ENCODE results near the gene RELL1. TPM values are rescaled to one million over a fixed set of nuclear protein-coding genes. Genes with fewer than 3 reads are reported as not detected.

Gene RELL1
- polyA plus RNA-seq, 3 donors, result 1.5 to 9.3 (median 5.3) TPM

DNA sequence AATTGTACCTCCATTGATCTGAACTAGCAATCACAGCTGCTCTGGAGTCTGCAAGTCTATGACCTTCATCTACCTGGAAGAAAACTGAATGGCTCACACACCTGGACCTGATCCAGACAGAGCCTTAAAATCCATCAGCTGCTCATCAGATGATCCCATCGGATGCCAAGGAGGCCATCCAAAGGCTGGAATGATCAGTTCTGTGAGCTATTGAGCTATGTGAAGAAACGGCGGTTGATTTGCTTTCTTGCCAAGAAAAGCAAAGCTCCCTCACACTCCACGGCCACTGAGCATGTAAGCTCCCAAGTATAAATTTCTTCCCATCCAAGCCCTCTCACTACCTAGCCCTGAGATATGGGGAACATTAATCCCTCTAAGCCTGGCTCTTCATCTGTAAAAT lies 63.1 kb downstream of the RELL1 start:
- no peak overlapping the region for H3K27ac ChIP-seq (ENCODE audit: low read depth, low read length)
- WGBS, 3 donors, result 71 to 81% (median 80%) methylated on average over 4 of the region's 4 CpGs

DNA sequence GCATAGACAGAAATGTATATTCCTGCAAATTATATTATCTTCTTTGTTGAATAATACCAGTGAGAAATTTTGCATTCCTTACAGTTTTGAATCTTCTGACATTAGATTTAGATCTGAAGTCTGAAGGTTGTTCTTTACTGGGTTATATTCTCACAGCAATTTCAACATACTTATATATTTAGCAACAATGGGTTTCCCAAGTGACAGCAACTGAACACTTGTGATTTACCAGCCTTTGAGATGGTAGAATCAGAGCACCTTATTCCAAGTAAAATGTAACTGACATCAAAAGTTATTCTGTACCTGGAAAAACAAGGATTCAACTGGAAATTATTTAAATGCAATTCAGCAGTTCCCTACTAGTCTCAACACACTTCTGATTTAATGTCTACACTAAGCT lies 66.0 kb downstream of the RELL1 start:
- H3K27ac ChIP-seq (ENCODE audit: low read depth, low read length), result no peak overlapping the region

DNA sequence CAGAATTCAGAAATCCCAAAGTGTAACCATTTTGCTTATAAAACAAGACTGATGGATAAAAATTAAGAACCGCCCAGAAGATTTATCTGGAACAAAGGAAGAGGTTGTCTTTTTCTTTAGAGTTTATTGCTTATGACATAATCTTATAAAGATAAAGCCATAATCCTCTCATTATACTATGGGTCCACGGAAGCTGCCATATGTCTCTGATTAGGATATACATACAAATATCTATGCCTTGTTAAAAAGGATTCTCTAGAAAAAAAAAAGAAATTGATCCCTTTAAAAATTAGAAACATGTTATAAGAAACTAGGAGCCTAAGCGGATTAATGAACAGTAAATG lies 70.5 kb downstream of the RELL1 start:
- H3K27ac ChIP-seq (ENCODE audit: low read depth, low read length), result no peak overlapping the region
- 93 to 95% (median 95%) methylated on average over 3 of the region's 3 CpGs for WGBS, 3 donors

DNA sequence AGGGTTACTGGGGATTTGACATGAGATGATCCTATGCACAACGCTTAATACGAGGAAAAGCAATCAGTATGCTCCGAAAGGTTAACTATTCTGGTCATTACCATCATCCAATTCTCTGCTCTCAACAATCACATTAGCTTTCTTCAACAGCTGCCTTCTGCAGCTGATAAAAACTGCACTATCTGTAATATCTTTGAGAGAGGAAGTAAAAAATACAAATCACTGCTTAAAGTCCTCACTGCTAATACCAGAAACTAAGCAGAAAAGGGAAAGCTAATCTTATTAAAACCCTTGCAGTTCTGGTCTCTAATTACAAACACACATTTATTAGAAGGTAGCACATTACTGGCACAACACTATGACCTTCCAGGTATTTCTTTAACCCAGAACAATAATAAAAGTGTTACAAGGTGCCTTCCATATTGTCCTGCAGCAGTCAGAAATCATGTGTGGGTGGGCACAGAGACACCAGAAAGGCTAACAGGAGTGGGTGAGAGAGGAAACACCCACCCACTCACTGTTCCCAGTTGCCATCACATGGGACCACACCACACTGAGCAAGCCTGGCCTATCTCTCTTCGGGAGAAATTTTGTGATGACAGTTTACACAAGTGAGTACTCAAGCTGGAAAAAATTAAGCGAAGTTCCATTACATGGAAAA lies 71.0 kb downstream of the RELL1 start:
- WGBS, 3 donors, result 82 to 91% (median 84%) methylated on average over 5 of the region's 5 CpGs
- no peak overlapping the region for H3K27ac ChIP-seq (ENCODE audit: low read depth, low read length)

DNA sequence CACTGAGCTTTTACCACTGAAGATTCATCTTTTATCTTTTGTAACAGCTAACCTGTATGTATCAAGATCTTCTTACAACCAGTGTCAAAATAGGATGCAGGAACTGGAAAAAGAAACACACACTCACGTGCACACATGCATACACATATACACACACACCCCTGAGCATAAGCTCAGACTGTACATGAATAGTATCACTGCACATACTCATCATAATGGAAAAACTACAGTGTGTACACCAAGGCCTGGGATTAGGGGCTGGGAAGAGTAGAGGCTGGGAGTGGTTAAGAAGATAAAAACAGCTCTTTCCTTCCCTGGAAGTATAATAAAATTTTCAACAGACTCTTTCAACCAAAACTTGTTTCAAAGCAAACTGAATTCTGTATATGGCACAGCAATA lies 73.4 kb downstream of the RELL1 start:
- no peak overlapping the region for H3K27ac ChIP-seq (ENCODE audit: low read depth, low read length)
- 47 to 94% (median 93%) methylated on average over 1 of the region's 1 CpG for WGBS, 3 donors

DNA sequence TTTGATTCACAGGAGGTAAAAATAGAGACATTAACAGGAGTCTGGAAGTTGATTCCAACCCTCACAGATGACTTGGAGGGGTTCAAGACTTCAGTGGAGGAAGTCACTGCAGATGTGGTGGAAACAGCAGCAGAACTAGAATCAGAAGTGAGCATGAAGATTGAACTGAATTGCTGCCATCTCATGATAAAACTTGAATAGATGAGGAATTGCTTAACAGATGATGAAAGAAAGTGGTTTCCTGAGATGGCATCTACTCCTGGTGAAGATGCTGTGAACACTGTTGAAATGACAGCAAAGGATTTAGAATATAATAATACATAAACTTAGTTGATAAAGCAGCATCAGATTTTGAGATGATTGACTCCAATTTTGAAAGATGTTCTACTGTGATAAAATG lies 76.5 kb downstream of the RELL1 start:
- no peak overlapping the region for H3K27ac ChIP-seq (ENCODE audit: low read depth, low read length)

DNA sequence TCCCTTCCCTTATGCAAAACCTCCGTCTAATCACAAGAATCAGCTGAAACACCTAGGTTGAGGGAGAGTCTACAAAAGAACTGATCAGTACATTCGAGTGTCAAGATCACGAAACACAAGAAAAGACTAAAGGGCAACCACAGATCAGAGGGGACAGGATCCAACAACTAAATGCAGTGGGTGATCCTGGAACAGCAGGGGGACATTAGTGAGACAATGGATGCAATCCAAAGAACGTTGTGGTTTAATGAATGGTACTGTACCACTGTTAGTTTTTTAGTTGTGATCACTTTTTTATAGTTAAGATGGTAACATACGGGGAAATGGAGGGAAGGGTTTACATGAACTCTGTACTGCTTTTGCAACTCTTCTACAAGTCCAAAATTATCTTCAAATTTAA lies 79.2 kb downstream of the RELL1 start:
- no peak overlapping the region for H3K27ac ChIP-seq (ENCODE audit: low read depth, low read length)
- WGBS, 3 donors, result 81 to 84% (median 83%) methylated on average over 5 of the region's 5 CpGs

DNA sequence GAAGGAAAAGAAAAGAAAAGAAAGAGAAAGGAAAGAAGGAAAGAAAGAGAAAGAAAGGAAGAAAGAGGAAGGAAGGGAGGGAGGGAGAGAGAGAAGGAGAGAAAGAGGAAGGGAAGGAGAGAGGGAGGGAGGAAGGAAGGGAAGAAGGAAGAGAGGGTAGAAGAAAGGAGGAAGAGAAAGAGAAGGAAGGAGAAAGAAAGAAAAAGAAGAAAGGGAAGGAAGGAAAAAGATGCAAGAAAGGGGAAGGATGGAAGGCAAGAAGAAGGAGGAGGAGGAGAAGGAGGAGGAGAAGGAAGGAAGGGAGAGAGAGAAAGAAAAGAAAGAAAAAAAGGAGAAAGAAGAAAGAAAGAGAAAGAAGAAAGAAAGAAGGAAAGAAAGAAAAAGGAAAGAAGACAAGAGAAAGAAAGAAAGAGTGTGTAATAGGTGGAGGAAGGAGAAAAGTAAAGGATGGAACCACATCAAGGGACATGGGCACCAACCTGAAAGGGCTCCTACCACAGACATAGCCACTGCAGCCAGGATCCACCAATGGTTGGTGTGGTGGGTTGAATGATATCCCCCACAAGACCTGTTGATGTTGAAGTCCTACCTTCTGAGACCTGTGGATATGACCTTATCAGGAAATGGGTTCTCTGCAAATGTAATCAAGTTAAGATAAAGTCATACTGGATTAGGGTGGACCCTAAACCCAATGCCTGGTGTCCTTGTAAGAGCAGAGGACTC lies 80.2 kb downstream of the RELL1 start:
- no peak overlapping the region for H3K27ac ChIP-seq (ENCODE audit: low read depth, low read length)

DNA sequence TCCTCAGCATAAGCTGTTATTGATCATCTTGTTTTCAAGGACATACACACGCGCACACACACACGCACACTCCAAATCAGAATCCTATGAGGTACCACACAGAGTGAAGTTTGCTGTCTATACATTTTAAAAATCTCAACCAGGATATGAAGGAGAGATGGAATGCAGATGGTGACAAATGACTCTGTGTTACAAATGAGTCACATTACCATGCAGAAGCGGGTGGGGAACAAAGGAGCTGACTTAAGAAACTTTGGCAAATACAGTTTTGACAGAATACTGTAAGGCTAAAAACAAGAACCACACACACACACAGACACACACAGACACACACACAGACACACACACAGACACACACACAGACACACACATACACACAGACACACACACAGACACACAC lies 81.7 kb downstream of the RELL1 start:
- 56 to 95% (median 90%) methylated on average over 4 of the region's 4 CpGs for WGBS, 3 donors
- no peak overlapping the region for H3K27ac ChIP-seq (ENCODE audit: low read depth, low read length)

DNA sequence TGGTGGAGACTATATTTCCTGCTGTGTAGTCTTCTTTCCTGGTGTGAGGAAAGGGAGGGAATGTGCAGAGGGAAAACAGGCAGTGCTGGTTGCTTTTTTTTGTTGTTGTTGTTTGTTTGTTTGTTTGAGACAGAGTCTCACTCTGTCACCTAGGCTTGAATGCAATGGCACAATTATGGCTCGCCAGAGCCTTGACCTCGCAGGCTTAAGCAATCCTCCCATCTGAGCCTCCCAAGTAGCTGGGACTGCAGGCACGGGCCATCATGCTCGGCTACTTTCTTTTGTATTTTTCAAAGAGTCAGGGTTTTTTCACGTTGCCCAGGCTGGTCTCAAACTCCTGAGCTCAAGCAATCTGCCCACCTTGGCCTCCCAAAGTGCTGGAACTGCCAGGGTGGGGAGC lies 82.5 kb downstream of the RELL1 start:
- H3K27ac ChIP-seq (ENCODE audit: low read depth, low read length), result no peak overlapping the region
- WGBS, 3 donors, result 67 to 92% (median 81%) methylated on average over 5 of the region's 5 CpGs

DNA sequence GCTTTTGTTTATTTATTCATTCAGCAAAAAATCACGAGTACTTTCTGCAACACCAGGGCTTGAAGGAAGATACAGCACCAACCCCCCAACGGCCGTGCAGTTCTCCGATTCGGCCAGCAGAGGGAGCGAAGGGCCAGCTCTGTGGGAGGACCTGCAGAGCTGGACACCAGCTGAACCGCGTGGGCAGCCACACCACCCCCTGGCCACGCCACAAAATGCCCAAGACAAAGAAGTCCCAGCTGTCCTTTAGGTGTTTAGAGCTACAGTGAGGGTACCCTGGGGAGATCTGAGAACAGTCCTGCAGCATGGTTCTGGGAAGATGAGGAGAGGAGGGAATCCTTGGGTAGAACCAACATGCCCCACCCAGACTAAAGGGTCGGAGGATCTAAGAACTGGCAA lies 83.1 kb downstream of the RELL1 start:
- 7 to 8% (median 7%) methylated on average over 10 of the region's 10 CpGs for WGBS, 3 donors
- H3K27ac ChIP-seq (ENCODE audit: low read depth, low read length), result no peak overlapping the region

DNA sequence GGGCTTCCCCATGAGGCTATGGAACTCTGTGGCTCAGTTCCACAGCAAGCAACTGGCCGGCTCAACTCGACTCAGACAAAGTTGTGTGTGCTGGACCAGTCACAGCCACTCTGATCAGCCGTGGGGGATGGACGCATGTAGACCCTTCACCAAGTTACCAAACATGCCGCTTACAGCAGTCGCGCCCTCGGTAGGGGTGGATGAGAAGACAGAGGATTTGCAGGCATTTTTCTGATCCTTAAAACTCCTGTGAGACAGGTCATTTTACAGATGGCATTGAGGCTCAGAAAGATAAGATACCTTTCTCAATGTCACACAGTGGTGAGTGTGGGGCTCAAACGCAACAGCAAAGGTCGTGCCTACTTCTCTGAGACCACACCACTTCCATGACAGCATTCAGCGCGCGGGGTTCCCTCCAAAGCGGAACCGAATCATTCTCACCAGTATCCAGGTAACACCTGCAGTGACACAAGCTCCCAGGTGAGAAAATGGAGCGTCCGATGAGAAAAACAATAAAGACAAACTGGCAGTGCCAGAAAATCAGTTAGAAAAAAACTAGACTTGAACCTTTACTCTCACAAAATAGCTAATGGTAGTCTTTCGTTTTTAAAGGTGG lies 83.6 kb downstream of the RELL1 start:
- H3K27ac ChIP-seq (ENCODE audit: low read depth, low read length), result no peak overlapping the region
- WGBS, 3 donors, result 53 to 71% (median 67%) methylated on average over 18 of the region's 18 CpGs

DNA sequence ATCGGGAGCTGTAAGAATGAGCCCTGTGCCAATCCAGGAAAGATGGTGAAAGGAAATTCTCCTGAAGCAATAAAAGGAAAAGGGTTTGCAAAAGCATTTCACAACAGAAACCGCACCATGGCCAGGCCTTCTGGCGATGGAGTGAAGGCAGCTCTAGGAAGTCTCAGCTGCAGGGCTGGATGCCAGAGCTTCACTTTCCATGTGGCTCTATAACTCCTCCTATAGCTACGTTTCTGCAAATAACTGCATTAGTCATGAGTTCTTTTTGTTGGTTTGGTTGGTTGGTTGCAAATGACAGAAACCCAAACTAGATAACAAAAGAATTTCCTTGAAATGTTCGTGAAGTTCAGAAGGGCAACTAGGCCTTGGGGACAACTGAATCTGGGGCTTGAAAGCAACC lies 84.6 kb downstream of the RELL1 start:
- H3K27ac ChIP-seq (ENCODE audit: low read depth, low read length), result no peak overlapping the region
- WGBS, 3 donors, result 33 to 43% (median 42%) methylated on average over 5 of the region's 5 CpGs

DNA sequence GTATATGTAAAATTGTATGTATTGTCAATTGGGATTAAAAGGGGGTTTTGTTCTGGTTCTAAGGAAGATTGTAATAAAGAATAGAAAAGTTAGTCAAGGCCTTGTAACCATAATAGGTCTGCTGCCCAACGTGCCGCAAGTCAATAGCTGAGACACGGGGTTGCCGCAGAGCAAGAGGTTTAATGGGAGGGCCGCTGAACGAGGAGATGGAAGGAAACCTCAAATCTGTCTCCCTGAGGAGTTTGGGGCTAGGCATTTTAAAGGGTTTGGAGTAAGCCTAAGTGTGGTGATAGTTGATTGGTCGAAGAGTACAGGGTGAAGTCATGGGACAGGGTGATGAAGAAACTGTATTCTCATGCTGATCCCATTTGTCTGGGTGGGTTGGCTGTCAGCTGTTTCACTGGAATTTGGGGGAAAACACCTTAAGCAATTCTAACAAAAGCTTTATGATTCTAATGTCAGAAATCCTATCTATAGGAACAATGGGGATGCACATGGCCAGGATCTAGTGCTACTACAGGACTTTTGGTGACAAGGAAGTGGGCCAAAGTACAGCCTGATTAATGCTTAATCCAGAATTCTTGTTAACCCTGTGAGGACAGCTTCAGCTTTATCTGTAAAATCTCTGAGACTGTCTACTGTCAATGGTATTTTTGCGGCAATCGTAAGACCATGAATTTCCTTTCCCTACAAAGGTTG lies 86.9 kb downstream of the RELL1 start:
- 81 to 89% (median 85%) methylated on average over 9 of the region's 9 CpGs for WGBS, 3 donors
- no peak overlapping the region for H3K27ac ChIP-seq (ENCODE audit: low read depth, low read length)

DNA sequence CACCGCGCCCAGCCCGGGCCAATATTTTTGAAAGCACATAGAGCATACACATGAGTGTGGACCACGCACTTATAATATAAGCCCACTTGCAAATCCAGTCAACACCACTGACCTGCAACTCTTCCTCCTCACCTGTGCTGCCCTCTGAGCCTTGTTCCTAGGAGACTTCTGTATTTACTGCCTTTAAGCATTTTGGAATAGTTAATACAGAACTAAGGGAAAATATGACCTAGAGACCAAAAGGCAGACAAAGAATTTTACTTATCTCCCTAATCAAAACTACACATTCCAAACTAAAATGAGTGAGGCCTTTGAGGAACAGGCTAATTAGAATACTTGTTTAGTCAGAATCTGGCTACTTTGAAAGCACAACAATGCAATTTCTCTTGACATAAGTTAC lies 89.1 kb downstream of the RELL1 start:
- WGBS, 3 donors, result 93 to 98% (median 95%) methylated on average over 4 of the region's 4 CpGs
- no peak overlapping the region for H3K27ac ChIP-seq (ENCODE audit: low read depth, low read length)

DNA sequence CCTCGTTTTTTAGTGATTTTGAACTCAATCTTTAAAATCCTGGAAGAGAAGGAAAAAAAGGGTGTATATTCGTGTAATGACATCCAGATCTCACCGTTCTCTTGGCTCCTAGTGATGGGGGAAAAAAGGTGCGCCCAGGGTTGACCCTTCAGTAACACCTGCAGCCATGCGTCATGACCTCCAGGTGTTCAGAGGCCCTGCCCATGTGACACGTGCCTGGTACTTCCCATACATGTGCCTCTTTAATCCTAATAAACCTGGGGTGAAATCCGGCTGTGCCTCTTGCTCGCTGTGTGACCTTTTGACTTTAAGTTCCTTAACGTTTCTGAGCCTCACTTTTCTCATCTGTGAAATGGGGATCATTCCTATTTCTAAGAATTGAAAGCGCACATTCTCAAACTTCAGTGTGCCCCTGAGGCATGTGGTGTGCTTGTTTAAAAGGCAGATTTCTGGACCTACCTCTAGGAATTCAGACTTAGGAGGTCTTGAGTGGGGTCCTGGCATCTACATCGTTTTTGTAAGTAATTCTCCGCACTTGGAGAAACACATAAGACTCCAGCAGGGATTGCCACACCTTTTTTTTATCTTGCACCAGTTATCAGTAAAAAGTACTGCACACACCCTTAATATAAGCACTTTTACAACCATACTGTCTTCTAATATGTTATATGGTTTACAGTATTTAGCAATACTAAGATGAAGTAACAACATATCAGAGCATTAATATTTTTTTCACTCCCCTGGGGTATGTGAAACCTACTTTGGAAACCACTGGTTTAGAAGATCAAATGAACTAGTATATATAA lies 90.1 kb downstream of the RELL1 start:
- 78% methylated on average over 12 of the region's 12 CpGs for WGBS, 3 donors
- no peak overlapping the region for H3K27ac ChIP-seq (ENCODE audit: low read depth, low read length)

DNA sequence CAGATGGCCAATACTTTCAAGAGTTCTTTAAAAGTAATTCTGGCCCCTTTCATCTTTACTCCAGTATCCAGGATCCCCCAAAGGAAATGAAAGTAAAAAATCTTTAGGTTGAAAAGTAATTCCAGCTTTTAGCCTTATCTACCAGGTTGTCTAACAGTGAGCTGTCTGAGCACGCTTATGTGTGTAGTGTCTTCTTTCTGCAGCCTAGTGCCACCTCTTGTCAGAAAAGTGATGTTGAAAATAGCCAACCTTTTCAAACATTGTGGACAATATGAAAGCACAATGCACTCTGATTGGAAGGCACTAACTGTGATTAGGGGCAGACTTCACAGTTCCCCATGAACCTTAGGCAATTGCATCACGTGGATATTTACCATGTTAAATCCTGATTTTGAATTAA lies 92.1 kb downstream of the RELL1 start:
- 66 to 76% (median 75%) methylated on average over 2 of the region's 2 CpGs for WGBS, 3 donors
- no peak overlapping the region for H3K27ac ChIP-seq (ENCODE audit: low read depth, low read length)

DNA sequence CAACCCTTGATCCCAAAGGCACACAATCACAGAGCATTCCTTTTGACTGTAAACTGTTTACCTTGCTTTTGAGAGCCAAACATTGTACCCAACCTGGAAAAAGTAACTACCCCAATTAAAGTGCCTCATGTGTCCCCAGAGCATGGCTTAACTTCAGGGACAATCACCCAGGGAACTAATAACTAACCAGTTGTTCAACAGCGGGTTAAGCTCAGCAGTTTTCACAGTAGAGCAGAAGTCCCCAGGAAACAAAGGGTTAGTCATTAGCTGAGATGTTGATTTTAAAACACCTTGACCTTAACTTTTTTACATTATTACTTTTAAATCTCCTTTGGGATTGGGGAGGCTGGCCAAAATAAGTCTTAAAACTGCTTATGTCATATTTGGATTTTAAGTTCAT lies 94.8 kb downstream of the RELL1 start:
- 0 to 56% (median 46%) methylated on average over 1 of the region's 1 CpG for WGBS, 3 donors
- H3K27ac ChIP-seq (ENCODE audit: low read depth, low read length), result no peak overlapping the region

DNA sequence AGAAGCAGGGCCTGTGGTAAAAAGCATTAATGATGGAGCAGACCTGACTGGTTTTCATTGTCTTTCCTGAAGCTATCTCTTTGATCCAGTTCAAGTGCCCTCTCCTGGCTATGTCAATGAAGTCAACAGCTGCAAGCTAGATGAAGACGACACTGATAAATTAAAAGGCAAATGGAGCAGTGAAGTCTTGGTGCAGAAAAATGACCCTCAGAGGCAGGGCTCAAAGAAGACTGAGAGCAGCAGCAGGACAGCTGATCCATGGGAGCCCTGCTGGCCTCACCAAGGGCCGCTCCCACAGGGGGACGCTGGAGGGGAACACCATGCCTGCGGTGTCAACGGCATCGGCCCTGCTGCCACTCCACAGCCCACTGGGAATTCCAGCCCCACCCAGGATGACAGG lies 96.2 kb downstream of the RELL1 start:
- H3K27ac ChIP-seq (ENCODE audit: low read depth, low read length), result no peak overlapping the region
- 88 to 95% (median 92%) methylated on average over 6 of the region's 6 CpGs for WGBS, 3 donors

Data from adipose tissue (tissue), 3 donors.